HG03442 (cell line): ENCODE data around the gene GALNT17.
"Not testable (repeated sequence)": the region's sequence is repeated elsewhere in the genome, so short reads cannot be mapped to it uniquely, and the experiment has no call there.

ENCODE experiments used
- ATAC-seq: cut with Tn5 transposase; IDR thresholded peaks from one replicate; pipeline ENCODE4 v1.9.1; 2021; ENCODE audit warnings: mild to moderate bottlenecking, moderate library complexity; ENCODE audit not compliant: unreplicated experiment

The GALNT17 gene

DNA sequence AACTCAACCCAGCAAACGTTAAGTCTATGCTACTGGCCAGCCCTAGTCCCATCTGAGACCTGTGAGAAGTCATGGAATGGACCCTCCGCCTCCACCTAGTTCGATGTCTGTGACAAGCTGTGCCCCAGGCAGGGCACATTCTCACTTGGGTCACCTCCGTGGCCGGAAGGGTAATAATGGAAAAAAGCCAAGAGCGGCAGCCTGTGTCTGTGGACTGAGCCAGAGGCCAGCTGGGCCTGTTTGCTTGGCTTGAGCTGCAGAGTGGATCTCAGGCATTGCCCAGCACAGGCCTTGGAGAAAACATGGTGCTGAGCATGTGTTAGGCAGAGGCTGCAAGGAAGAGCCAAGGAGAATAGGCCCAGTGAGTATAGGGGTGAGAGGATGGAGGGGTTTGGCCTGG lies 97.8 kb downstream of the GALNT17 start:
- no peak for ATAC-seq

DNA sequence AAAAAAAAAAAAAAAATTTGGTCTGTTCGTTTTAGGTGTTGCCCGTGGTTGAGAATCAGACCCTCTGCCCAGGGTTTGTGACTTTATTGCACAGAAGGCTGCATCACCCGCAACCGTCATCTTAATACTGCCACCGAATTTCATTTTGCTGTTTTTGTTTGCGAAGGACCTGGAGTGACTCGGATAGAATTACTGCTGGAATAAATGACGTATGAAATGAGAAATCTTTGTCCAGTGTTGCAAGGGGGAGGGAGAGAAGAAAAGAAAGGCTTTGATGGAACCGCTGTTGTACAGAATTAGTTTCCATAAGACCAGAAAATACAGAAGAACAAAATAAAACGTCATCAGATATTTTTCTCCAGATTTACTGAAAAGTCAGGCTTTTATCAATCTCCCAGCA lies 103.3 kb downstream of the GALNT17 start:
- ATAC-seq: no peak

DNA sequence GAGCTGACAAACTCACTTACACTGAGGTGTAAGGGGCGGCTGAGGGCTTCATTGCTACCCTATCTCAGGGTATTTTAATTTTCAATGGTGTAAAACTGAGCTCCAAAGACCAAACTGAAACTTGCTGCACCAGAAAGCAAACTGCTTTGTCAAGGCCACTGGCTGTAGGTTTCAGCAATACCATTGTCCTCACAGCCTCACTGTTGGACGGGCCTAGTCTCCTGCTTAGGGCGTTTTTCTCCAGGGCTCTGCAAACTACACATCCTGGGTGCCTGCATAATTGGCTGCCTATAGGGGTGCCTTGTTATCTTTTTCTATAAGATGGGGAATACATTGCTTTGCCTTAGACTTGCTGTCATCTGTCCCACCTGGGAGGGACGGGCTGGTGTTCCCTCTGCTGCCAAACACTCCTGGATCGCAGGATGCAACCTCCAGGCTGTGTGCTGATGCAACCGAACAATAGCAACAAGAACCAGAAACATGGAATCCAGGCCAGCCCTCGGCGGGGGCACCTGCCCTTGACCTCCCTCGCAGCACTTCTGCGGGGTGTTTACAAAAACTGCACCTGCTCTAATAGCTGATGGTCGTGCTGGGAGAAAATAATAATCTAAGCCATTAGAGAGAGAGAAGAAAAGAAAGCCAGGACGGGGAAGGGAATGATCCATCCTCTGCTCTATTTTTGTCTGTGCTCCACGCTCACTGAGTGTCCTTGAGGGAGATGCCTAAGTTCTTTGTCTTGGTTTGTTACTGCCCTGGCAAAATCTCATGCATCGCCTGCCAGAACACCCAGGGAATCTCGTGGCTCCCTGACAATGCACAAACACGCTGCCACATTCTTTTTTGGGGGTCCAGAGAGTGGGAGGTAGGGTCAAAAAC lies 104.5 kb downstream of the GALNT17 start:
- ATAC-seq: no peak

DNA sequence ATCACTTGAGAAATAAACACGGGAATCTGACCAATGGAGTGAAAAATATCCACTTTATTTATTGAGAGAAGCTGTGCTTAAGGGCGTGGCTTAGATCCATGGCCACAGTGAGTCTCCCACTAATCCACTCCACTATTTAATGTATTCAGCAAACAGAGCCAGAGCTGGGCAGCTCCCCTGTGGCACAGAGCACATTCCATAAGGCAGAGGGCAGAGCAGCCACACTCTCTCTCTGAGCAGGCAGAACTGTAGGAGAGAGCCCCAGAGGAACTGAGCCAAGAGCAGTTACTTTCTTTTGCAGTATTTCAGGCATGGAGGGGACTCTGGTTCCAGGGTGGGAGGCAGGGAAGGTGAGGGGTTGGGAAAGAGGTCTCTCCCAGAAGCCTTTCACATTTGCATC lies 106.0 kb downstream of the GALNT17 start:
- ATAC-seq: no peak

DNA sequence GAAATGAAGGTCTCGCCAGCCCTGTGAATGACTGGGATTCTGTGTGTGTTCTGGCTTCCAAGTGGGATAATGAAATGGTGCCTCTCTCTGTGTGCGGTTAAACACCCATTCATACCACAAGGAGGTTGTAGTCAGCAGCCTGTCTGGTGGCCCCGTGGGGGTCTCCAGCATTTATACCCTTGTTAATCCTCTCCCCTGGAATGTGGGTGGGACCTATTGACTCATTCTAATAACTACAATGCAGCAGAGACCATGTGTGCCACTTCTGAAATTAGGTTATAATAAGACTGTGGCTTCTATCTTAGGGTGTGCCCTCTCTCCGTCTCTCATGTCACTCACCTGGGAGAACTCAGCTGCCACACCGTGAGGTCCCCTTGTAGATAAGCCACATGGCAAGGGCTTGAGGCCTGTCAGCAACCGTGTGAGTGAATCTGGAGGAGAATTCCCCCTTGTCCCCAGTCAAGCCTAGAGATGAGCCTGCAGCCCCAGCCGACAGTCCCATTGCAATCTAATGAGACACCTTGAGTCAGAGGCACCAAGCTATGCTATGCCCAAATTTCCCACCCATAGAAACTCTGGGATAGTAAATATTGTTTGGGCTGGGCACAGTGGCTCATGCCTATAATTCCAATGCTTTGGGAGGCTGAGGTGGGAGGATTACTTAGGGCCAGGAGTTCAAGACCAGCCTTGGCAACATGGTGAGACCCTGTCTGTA lies 106.8 kb downstream of the GALNT17 start:
- ATAC-seq: no peak

DNA sequence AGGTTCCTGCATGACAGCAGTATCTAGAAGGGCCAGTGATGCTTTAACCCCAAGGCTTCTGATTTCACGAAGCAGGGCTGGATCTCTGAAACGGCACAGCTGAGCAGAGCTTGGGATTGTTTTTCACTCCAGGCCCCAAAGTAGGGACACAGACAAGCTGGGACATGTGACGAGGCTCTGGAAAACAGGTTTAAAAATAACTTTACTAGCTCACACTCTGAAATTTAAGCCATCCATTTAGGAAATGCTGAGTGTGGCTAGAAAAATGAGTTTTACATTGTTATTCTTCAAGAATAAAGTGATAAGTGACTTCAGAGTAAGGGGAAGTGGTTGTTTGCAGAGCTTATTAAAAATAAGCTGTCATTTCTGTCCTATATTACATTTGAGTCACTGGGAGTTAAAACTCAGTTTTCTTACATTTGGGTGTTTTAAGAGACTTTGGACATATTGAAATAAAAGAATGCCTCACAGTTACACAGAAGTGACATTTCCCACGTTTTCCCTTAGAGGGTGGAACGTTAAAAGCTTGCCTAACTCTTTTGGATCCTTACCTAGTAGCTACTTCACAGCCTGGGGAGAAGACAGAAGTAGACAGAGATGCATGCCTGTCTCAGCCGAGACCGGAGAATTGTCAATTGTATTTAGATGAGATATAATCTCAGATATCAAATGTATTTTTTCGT lies 107.8 kb downstream of the GALNT17 start:
- no peak for ATAC-seq

DNA sequence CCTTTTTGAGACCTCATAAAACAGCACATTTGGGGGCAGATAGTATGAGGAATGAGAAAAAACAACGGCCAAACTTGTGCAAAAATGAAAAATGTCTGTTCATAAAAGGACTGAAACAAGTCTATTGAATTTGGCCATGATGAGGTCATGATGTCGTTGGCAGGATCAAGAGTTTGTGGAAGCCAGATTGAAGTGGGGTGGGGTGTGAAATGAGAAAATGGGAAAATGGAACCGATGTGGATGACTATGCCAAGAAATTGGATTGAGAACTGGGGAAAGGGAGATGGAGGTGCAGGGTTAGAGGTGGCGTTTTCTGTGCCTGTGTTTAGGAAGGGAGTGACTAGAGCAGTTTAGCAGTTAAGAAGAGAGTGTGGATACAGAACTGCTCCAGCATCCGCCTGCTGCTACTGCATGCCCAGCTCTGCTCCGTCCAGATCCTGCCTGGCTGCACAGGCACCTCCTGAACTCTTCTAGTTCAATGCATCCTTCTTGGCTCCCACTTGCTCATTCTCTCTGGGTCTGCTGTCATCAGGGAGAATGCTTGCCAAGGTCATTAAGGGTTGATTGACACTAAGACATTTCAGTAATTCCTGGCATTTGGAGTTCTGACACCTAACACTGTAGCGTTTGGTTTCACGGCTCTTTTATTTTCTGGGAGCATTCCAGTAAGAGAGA lies 111.9 kb downstream of the GALNT17 start:
- ATAC-seq: no peak

DNA sequence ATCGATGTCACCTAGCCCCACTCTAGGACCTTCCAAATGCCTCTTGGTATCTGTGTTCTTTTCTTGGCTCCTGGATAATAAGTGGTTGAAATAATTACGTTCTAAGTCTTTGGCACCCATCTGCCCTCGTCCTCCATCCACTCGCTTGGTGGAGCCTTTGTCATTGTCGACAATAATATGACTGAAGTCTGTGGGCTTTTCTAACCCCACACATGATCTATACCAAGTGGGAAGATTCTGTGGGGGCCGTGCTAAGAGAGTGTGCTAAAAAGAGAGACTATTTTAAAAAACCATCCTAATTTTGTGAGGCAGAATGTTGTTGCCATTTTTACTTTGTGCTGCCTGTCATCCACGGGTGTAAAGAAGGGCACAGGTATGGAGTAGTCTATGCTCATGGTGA lies 113.1 kb downstream of the GALNT17 start:
- no peak for ATAC-seq

DNA sequence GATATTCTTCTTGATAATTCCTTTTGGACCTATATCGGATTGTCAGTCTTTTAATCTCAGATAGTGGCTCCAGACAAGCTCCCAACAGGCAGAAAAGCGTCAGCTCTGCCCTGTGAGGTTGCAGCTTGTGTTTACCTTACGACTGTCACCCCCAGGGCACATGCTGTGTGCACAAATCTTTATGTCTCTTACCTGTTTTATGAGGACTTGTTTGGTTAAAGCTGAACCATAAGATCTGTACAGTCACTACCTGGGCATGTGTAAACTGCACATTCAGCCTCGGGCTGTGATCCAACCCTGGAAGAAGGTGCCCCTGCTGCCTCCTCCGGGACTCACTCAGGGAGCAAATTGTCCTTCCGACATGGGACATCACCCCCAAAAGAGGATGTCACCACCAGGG lies 119.8 kb downstream of the GALNT17 start:
- ATAC-seq: no peak

DNA sequence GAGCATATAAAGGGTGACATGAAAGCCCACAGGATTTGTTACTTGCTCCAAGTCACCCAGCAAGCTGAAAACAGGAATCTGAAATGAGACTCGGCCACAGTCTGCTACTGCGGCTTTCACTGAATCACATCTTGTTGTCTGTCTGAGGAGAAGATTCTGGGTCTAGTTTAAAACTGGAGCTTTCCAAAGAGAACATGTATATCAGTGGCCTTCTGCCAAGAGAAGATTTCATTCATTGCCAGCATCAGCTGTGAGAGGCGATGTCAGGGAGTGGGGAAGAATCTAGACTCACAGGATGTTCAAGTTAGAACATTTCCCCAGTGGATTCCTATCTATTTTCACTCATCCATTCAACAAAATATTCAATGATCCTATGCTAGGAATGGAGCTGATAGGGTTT lies 122.8 kb downstream of the GALNT17 start:
- ATAC-seq: no peak

DNA sequence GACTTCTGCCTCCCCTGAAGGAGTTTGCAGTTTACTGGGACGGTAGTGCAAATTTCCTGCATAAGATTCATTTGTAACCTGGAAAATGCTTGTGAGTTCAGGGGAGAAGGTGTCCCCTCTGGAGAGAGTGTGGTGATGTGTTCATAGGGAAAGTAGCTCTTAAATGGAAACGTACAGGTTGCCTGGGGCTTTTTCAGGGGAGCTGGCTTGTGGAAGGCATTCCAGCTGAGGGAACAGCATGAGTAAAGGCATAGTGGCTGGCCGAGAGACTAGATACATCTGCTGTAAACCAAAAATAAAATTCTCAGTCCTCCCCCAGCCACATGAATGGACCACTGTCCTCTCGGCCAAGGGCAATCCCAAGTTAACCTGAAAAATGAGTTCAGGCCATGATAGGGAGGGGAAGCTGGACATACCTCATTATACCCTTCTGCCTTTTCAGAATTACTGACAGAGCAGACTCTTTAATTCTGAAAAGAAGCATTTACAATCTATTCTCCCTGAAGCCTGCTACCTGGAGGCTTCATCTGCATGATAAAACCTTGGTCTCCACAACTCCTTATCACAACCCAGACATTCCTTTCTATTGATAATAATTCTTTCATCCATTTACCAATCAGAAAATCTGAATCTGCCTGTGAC lies 123.7 kb downstream of the GALNT17 start:
- no peak for ATAC-seq

DNA sequence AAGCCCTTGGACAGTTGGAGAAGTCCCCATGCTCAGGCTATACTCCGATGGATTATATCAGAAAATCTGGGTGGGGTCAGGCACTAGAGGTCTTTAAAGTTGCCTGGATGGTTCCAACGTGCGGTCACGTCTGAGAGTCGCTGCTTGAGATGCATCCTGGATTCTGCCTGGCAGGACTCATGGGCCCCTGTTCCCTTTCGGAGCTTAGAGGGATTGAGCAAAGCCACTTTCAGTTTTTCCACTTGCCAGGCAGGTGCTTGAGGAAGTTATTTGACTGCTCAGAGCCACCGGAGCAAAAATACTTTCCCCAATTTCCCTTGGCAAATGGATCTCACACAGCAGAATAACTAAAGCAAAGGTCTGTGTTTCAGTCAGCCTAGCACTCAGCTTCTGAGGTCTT lies 129.1 kb downstream of the GALNT17 start:
- ATAC-seq: no peak

DNA sequence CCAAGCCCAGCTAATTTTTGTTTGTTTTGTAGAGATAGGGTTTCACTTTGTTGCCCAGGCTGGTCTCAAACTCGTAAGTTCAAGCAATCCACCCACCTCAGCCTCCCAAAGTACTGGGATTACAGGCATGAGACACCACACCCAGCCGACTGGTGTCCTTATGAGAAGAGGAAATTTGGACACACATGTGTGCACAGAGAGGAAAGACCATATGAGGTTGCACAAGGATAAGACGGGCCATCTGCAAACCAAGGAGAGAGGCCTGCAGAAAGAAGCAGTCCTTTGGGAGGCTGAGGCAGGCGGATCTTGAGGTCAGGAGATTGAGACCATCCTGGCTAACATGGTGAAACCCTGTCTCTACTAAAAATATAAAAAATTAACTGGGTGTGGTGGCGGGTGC lies 130.9 kb downstream of the GALNT17 start:
- ATAC-seq: not testable (repeated sequence)

DNA sequence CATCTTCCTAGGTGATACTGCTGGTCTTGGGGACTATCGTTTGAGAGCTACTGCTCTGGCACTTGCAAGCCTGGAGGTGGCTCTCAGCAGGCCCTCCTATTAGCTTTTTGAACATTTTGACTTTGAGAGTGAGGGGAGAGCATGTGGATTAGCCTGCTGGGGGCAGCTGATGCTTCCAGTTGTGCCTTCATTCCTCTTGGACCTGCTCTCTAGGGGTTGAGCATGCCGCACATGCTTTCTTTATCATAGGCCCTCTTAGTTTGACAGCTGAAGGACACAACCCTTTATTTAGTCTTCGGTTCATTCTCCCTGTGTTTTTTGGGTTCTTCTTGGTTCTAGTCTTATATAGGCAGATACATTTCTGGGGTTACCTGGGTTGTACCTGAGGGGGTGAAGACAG lies 132.1 kb downstream of the GALNT17 start:
- ATAC-seq: no peak

DNA sequence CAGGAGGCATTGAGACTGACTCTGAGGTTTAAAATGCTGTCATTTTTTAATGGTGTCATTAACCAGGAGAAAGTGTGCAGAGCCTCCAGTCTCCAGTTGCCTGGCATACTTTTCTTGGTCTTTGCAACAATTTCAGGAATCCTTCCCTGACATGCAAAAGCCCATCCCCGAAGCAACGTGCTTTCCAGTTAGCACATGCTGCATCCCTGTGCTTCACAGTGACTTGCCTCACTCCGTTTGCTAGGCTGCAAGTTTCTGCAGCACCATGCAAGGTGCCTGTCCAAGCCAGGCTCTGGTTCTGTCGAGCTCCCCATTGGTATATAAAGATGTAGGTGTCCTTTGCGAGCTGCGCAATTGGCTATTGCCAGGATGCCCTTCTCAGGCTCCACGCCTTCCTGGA lies 135.0 kb downstream of the GALNT17 start:
- ATAC-seq: no peak

DNA sequence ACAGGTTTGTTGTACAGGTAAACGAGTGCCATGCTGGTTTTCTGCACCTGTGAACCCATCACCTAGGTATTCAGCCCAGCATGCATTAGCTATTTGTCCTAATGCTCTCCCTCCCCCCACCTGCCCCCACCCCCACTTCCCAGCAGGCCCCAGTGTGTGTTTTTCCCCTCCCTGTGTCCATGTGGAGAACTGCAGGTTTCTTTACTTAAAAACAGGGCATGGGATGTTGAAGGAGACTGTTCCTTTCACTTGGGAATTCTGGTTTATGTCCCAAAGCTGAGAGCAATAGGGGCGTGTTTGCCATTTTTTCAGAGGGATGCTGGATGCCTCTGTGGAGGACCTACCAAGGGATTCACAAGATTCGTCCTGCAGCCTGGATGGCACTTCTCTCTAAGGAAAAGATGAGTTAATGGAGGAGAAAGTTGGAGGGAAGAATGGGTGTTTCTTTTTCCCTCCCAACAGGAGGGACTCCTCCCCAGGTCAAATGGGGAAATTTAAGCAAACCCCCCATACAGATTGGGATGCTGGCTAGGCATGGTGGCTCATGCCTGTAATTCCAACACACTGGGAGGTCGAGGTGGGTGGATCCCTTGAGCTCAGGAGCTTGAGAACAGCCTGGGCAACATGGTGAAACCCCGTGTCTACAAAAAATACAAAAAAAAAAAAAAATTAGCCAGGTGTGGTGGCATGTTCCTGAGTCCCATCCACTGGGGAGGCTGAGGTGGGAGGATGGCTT lies 136.0 kb downstream of the GALNT17 start:
- no peak for ATAC-seq

DNA sequence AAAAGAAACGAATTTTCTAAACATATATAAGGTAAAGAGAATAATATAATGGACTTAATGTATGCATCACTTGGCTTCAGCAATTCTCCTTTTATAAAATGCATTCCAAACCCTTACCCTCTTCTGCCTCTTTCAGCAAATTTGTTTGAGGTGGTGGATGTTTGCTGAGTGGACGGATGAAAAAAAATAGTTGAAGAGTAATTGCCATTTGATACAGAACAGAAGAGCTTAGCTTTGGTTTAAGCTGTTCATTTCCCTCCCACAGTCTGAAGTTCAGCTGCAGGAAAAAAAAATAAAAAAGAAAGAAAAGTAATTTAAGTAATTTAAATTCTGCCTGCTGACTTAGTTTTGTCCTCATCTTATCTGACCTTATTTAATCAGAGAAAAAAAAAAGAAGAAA lies 138.6 kb downstream of the GALNT17 start:
- ATAC-seq: no peak

DNA sequence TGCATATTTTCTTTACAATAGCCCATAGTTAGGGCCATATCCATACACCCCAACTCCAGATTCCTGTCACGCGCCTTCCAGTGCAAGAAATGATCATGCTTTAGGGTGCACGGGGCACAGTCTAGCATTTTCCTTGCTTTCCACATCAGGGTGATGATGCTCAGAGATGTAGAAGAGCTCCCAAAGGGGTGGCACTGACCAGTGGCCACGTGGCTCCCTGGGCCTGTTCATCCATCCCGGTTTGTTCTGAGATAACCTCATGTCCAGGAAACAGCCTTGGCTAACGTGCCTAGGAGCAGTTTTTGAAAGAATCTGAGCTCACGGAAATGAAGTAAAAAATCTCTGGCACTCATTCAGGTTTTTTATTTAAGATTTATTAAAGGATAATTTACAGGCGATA lies 139.3 kb downstream of the GALNT17 start:
- no peak for ATAC-seq

DNA sequence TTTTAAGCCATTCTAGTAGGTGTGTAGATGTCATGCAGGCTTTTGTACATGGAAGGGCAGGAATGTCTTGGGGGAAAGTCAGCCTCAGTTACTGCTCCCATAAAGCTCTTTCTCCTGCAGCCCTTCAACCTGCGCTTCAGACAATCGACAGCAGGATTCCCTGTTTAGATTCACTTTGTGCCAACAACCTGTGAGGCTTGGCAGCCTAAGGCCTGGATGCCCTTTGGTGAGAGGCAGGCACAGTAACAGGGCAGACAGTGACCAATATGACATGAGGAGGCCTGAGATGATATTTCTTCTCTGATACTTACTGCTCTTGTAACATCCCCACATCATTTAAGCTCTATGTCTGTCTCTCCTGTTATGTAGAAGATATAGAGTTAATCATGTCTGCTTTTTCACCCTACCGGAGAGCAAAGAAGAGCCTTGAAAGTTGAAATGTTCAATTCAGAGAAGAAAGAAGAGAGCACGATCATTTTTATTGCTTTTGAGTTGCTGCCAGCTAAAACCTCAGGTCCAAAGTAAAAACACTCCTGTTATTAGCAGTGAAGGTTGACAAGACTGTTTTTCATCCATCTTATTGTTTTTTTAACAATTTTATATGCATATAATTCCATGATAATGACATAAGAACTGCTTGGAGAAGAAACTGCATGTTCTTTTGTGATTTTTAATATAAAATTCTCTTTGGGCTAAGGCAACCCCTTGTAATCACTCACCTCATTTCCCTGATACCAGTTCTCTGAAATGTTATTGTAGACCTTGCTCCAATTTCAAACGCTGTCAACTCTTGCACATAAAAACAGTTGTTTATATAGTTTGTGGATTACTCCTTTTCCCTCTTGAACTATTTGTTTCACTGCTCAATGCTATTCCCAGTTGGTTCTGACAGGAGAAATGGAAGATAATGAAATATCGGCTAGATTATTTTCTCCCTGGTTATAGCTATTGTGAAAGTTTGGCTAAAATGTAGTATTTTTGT lies 140.9 kb downstream of the GALNT17 start:
- no peak for ATAC-seq
